Esophagus muscularis mucosa (tissue), 4 donors: ENCODE measurements around the gene HK2. TPM values are rescaled to one million over a fixed set of nuclear protein-coding genes. Genes with fewer than 3 reads are reported as not detected.

Experiments
- DNase-seq: peaks from one replicate; pipeline ENCODE4 v3.0.0-alpha.2; 2017; ENCODE audit errors: extremely low spot score
- H3K27ac ChIP-seq, 4 donors: fragments of 200-600 bp; sonication (generic); replicated peaks in 1 of 4; 1 replicate in 3 of 4; 2 replicates in 1 of 4; pipeline ENCODE4 v1.5.1; 2016 to 2019; ENCODE audit warnings: mild to moderate bottlenecking in 1 of 4
- H3K27me3 ChIP-seq, 4 donors: fragments of 200-600 bp; sonication (generic); one replicate each; pipeline versions ENCODE4 v1.5.1 to v1.6.0; 2016 to 2019
- H3K36me3 ChIP-seq, 4 donors: fragments of 200-600 bp; sonication (generic); one replicate each; pipeline ENCODE4 v1.5.1; 2016 to 2019
- H3K4me1 ChIP-seq, 4 donors: fragments of 200-600 bp; sonication (generic); one replicate each; pipeline ENCODE4 v1.5.1; 2016 to 2019
- H3K4me3 ChIP-seq, 4 donors: fragments of 200-600 bp; sonication (generic); 1 replicate in 2 of 4; 2 replicates in 2 of 4; pipeline ENCODE4 v1.5.1; 2016 to 2019; ENCODE audit warnings: mild to moderate bottlenecking in 4 of 4, moderate library complexity in 1 of 4
- H3K9me3 ChIP-seq, 4 donors: fragments of 200-600 bp; sonication (generic); 1 replicate in 3 of 4; 2 replicates in 1 of 4; pipeline ENCODE4 v1.5.1; 2016 to 2019
- CTCF ChIP-seq, 3 experiments: fragments of 200-600 bp in 2 of 3; fragments of 450-650 bp in 1 of 3; sonication (generic) in 2 of 3; IDR thresholded peaks; one replicate each; pipeline ENCODE4 v1.5.1; 2017 to 2019; ENCODE audit warnings: antibody characterized with exemption in 3 of 3, mild to moderate bottlenecking in 2 of 3, moderate library complexity in 1 of 3
- EP300 ChIP-seq: sonication (generic); formaldehyde crosslinking; IDR thresholded peaks from one replicate; pipeline ENCODE4 v1.6.1; 2017; ENCODE audit warnings: antibody characterized with exemption
- POLR2A ChIP-seq: fragments of 450-650 bp; IDR thresholded peaks from one replicate; pipeline ENCODE4 v1.6.1; 2017; ENCODE audit warnings: antibody characterized with exemption, moderate library complexity, mild to moderate bottlenecking, low read depth
- POLR2AphosphoS5 ChIP-seq, 2 donors: sonication (generic); formaldehyde crosslinking; IDR thresholded peaks; one replicate each; pipeline ENCODE4 v1.6.1; 2017; ENCODE audit warnings: antibody characterized with exemption in 2 of 2
- WGBS: methylation state at CpG from one replicate; pipeline ENCODE4 v1.1.5; 2018; 5-methylcytosine and 5-hydroxymethylcytosine counted together
- intact Hi-C: fragments of 100-400 bp; cut with DNase I; formaldehyde crosslinking; loops from one replicate; pipeline ENCODE4 v1.15.1; 2023
- total RNA-seq, 4 donors: library from RNA; depleted of rRNA; stranded (reverse); fragments of >200 nt; gene quantifications; one replicate each; pipeline versions ENCODE4 v1.1.0 to v1.2.1, GENCODE V29; 2016

Gene HK2
- total RNA-seq, 4 donors from 2014 or later = 0.97 to 5.3 (median 3.0) TPM

GRCh38 chr2:74834792-74835755, 1.1 kb downstream of the HK2 start:
- WGBS = 4% methylated on average over 14 of the region's 87 CpGs
- Histone ChIP-seq H3K36me3 (no peaks in the 10 kb centered on the region), H3K27me3 (peaks cover 0 to 10% (median 0%) of the 10 kb centered on the region in 4 donors), H3K4me3 (peak overlapping the region; percentile 59 to 73 (median 60)), H3K27ac (peak overlapping the region; percentile 63 to 82 (median 71)), H3K4me1 (peaks cover 13 to 40% (median 37%) of the 10 kb centered on the region in 4 donors), H3K9me3 (no peaks in the 10 kb centered on the region)
- intact Hi-C loops = loop anchor here (5.0 kb wide), 1 partner anchor 37 kb away; no protein-coding TSS in a partner anchor
- no peak for DNase-seq
- TF ChIP-seq POLR2A = no peak
- TF ChIP-seq POLR2AphosphoS5 (IDR thresholded peaks at IDR 0.05) = no peak
- TF ChIP-seq CTCF (IDR thresholded peaks at IDR 0.05) = no peak
- TF ChIP-seq EP300 = no peak

- no peak for DNase-seq
- H3K9me3 ChIP-seq = no peaks in the 10 kb centered on the region
- H3K36me3 ChIP-seq = no peaks in the 10 kb centered on the region
- peak overlapping the region; percentile 59 to 73 (median 60) for H3K4me3 ChIP-seq
- intact Hi-C loops = loop anchor here (5.0 kb wide), 1 partner anchor 36 kb away; no protein-coding TSS in a partner anchor
- H3K4me1 ChIP-seq = peaks cover 13 to 40% (median 37%) of the 10 kb centered on the region in 4 donors
- 16% methylated on average over 15 of the region's 15 CpGs for WGBS
- peak overlapping the region; percentile 45 to 82 (median 71) for H3K27ac ChIP-seq
- H3K27me3 ChIP-seq = peaks cover 0 to 10% (median 0%) of the 10 kb centered on the region in 4 donors
- TF ChIP-seq POLR2AphosphoS5 (IDR thresholded peaks at IDR 0.05) (no peak), EP300 (no peak), POLR2A (no peak), CTCF (IDR thresholded peaks at IDR 0.05) (peak; percentile 52 to 74 (median 65))
Observed at GRCh38 chr2:74835831-74836674, 2.1 kb downstream of the HK2 start.

- peaks cover 0 to 10% (median 0%) of the 10 kb centered on the region in 4 donors for H3K27me3 ChIP-seq
- H3K4me1 ChIP-seq = peaks cover 13 to 40% (median 37%) of the 10 kb centered on the region in 4 donors
- no peak overlapping the region for H3K4me3 ChIP-seq
- intact Hi-C loops = loop anchor here (5.0 kb wide), 1 partner anchor 35 kb away; no protein-coding TSS in a partner anchor
- no peaks in the 10 kb centered on the region for H3K9me3 ChIP-seq
- H3K27ac ChIP-seq = peak overlapping the region in 2 of 4 donors; percentile 70 to 82
- H3K36me3 ChIP-seq = no peaks in the 10 kb centered on the region
- no peak for TF ChIP-seq POLR2AphosphoS5 (IDR thresholded peaks at IDR 0.05)
- TF ChIP-seq POLR2A = no peak
- TF ChIP-seq EP300 = no peak
- TF ChIP-seq CTCF (IDR thresholded peaks at IDR 0.05) = no peak
- WGBS = 72% methylated on average over 7 of the region's 9 CpGs
- no peak for DNase-seq
Observed at GRCh38 chr2:74836675-74837401, 2.9 kb downstream of the HK2 start.

- Histone ChIP-seq H3K36me3 (no peaks in the 10 kb centered on the region), H3K4me3 (no peak overlapping the region), H3K9me3 (no peaks in the 10 kb centered on the region), H3K27me3 (no peaks in the 10 kb centered on the region), H3K27ac (no peak overlapping the region), H3K4me1 (peaks cover 38 to 45% (median 42%) of the 10 kb centered on the region in 4 donors)
- no peak for DNase-seq
- no peak for TF ChIP-seq CTCF (IDR thresholded peaks at IDR 0.05)
- no peak for TF ChIP-seq EP300
- no peak for TF ChIP-seq POLR2AphosphoS5 (IDR thresholded peaks at IDR 0.05)
- intact Hi-C loops = no loop called here
- 95% methylated on average over 2 of the region's 2 CpGs for WGBS
Observed at GRCh38 chr2:74841641-74842040, 7.7 kb downstream of the HK2 start.
